ENCODE data around the gene RPUSD3. TPM values are rescaled to one million over a fixed set of nuclear protein-coding genes. Genes with fewer than 3 reads are reported as not detected.
A peak's percentile ranks its signal among the peaks of the same experiment; 100 is the strongest.

The RPUSD3 gene
- total and polyA plus RNA-seq, 2 donors (not counting 3 experiments of a cell fraction or from before 2014, with no cell fraction given) = 38.9 to 56.6 TPM

DNA sequence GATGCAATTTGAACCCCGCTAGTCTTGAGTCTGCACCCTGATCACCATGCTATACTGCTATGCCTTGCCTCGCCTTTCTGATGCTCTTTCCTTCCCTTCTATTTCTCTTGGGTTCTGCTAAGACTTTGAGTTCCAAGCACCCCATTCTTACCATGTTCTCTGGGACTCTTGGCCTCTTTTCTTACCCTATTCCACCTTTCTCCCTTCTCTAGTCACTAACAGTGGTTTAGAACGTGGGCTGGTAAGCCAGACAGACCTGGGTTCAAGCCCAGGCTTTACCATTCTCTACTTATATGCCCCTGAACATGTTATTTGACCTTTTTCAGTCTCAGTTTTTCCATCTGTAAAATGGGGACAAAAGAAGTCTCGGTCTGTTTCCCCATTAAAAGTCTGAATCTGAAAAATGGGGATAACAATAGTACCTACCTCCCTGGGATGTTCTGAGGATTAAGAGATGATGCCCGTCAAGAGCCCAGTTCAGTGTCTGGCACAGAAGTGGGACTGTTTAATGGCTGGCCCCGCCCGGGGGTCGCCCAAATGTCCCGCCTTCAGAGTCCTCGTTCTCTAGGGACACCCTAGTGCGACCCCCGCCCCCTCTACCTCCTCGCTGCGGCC lies 51.9 kb downstream of the RPUSD3 start:
- peak overlapping the region; percentile 68 to 88 (median 88) for H3K4me3 ChIP-seq (replicated peaks in 1 of 3; ENCODE audit: insufficient read depth in 1 of 3, low read depth in 1 of 3, low read length in 3 of 3)
- peak overlapping the region; percentile 97 for H3K9ac ChIP-seq (replicated peaks; ENCODE audit: extremely low read depth, insufficient read depth, low read length)
- no peaks in the 10 kb centered on the region for H3K9me3 ChIP-seq (replicated peaks; ENCODE audit: control insufficient read depth, insufficient read depth, low read length)
- ChIA-PET CTCF (interaction anchor here (0.5 to 1.8 kb wide), 3 partner anchors 10 to 76 kb away, joined by 3 to 10 read pairs (median 3); no protein-coding TSS in a partner anchor), POLR2A (interaction anchor here (1.0 kb wide), 1 partner anchor 76 kb away, joined by 3 read pairs; no protein-coding TSS in a partner anchor)
- H3K4me1 ChIP-seq (ENCODE audit: control insufficient read depth, extremely low read depth, insufficient read depth, low read length) = peaks cover 13% of the 10 kb centered on the region
- TF ChIP-seq GATA2 (IDR thresholded peaks at IDR 0.05; ENCODE audit: insufficient read depth, insufficient read length, low read depth, low read length) (no peak), POLR2AphosphoS5 (IDR thresholded peaks at IDR 0.05; ENCODE audit: insufficient read depth, low read depth, low read length) (no peak), JUN (IDR thresholded peaks at IDR 0.05; ENCODE audit: borderline replicate concordance, insufficient read depth, insufficient read length, low read depth) (no peak), POLR2A (IDR thresholded peaks at IDR 0.05; ENCODE audit: low read depth, low read length) (no peak), EZH2 (IDR thresholded peaks at IDR 0.05; ENCODE audit: borderline replicate concordance, low read depth, low read length, severe bottlenecking) (no peak), MYC (IDR thresholded peaks at IDR 0.05; ENCODE audit: low read depth, low read length) (no peak), FOS (IDR thresholded peaks at IDR 0.05; ENCODE audit: borderline replicate concordance, insufficient read depth, low read length) (no peak)
- TF ChIP-seq, protein P1, sequence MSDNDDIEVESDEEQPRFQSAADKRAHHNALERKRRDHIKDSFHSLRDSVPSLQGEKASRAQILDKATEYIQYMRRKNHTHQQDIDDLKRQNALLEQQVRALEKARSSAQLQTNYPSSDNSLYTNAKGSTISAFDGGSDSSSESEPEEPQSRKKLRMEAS (IDR thresholded peaks at IDR 0.05; ENCODE audit: insufficient read depth, insufficient read length) = no peak
- TF ChIP-seq, protein P2, sequence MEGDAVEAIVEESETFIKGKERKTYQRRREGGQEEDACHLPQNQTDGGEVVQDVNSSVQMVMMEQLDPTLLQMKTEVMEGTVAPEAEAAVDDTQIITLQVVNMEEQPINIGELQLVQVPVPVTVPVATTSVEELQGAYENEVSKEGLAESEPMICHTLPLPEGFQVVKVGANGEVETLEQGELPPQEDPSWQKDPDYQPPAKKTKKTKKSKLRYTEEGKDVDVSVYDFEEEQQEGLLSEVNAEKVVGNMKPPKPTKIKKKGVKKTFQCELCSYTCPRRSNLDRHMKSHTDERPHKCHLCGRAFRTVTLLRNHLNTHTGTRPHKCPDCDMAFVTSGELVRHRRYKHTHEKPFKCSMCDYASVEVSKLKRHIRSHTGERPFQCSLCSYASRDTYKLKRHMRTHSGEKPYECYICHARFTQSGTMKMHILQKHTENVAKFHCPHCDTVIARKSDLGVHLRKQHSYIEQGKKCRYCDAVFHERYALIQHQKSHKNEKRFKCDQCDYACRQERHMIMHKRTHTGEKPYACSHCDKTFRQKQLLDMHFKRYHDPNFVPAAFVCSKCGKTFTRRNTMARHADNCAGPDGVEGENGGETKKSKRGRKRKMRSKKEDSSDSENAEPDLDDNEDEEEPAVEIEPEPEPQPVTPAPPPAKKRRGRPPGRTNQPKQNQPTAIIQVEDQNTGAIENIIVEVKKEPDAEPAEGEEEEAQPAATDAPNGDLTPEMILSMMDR (IDR thresholded peaks at IDR 0.05; ENCODE audit: extremely low read depth in 1 of 2, insufficient read depth in 1 of 2, low read depth in 1 of 2, low read length in 2 of 2) = no peak
- dilution Hi-C loops (cut with MboI; ENCODE audit: extremely low pct_ligation_motif_present, low sequenced_read_pairs) = no loop called here
- H3K4me2 ChIP-seq (ENCODE audit: insufficient read depth, low read length) = peak overlapping the region; percentile 56
- no peaks in the 10 kb centered on the region for H4K20me1 ChIP-seq (replicated peaks; ENCODE audit: control insufficient read depth, extremely low read depth, insufficient read depth, low read length)
- FAIRE-seq = no peak
- H3K27ac ChIP-seq (ENCODE audit: insufficient read depth, low read depth, low read length) = peak overlapping the region; percentile 93
- H3K27me3 ChIP-seq (ENCODE audit: control insufficient read depth in 2 of 2, insufficient read depth in 2 of 2, low read length in 2 of 2) = no peaks in the 10 kb centered on the region
- H2AFZ ChIP-seq (ENCODE audit: low read depth, low read length) = peak overlapping the region; percentile 40
- peaks cover 0 to 3% of the 10 kb centered on the region in 2 experiments for H3K36me3 ChIP-seq (ENCODE audit: control insufficient read depth in 2 of 2, extremely low read depth in 1 of 2, insufficient read depth in 2 of 2, low read length in 2 of 2)
- H3K79me2 ChIP-seq (ENCODE audit: control insufficient read depth, insufficient read depth, low read length) = peaks cover 36% of the 10 kb centered on the region
- no peak for DNase-seq (ENCODE audit: low read depth, low spot score)
- intact Hi-C loops (cut with micrococcal nuclease) = loop anchor here (1.0 to 5.0 kb wide), 7 partner anchors 43 to 395 kb away; partner anchors contain the start of genes BRPF1, CRELD1, IL17RC and MTMR14
- TSS peak; percentile 76 for BruUV-seq (replicated peaks)
- no peaks in the 10 kb centered on the region for H3K9me1 ChIP-seq (replicated peaks; ENCODE audit: control insufficient read depth, extremely low read depth, insufficient read depth, low read length)

Measured in endothelial cell of umbilical vein (primary cell).